Progenitor cell of endocrine pancreas (in vitro differentiated cells): Measurements from ENCODE around the gene DLX1. TPM values are rescaled to one million over a fixed set of nuclear protein-coding genes. Genes with fewer than 3 reads are reported as not detected.
A peak's percentile ranks its signal among the peaks of the same experiment; 100 is the strongest.

Experiments
- DNase-seq: peaks from one replicate; pipeline ENCODE4 v3.0.0; 2021; ENCODE audit warnings: low spot score; ENCODE audit not compliant: unreplicated experiment
- H3K27ac Mint-ChIP-seq: 2 replicates; pipeline ENCODE4 v1.8.0; 2021; ENCODE audit warnings: mild to moderate bottlenecking, moderate library complexity, mixed read lengths
- H3K27me3 Mint-ChIP-seq: 2 replicates; pipeline ENCODE4 v1.8.0; 2021; ENCODE audit warnings: mixed read lengths
- H3K36me3 Mint-ChIP-seq: 2 replicates; pipeline ENCODE4 v1.8.0; 2022; ENCODE audit warnings: mixed read lengths; ENCODE audit not compliant: insufficient read depth
- H3K4me1 Mint-ChIP-seq: 2 replicates; pipeline ENCODE4 v1.8.0; 2021; ENCODE audit warnings: low read depth, mixed read lengths
- H3K4me3 Mint-ChIP-seq: 2 replicates; pipeline ENCODE4 v1.8.0; 2021; ENCODE audit warnings: low read depth, mild to moderate bottlenecking, moderate library complexity, mixed read lengths
- H3K9me3 Mint-ChIP-seq: 2 replicates; pipeline ENCODE4 v1.8.0; 2021; ENCODE audit warnings: low read depth, mixed read lengths
- CTCF ChIP-seq: fragments of 200-600 bp; sonication (generic); IDR thresholded peaks from one replicate; pipeline ENCODE4 v1.5.0; 2021; ENCODE audit warnings: antibody characterized with exemption, mild to moderate bottlenecking; ENCODE audit not compliant: unreplicated experiment
- total RNA-seq: library from RNA; stranded (reverse); gene quantifications from 2 replicates; pipeline ENCODE4 v1.2.1, GENCODE V29; 2021

The DLX1 gene
- total RNA-seq, 1 donor from 2014 or later = 1.7 TPM

DNA sequence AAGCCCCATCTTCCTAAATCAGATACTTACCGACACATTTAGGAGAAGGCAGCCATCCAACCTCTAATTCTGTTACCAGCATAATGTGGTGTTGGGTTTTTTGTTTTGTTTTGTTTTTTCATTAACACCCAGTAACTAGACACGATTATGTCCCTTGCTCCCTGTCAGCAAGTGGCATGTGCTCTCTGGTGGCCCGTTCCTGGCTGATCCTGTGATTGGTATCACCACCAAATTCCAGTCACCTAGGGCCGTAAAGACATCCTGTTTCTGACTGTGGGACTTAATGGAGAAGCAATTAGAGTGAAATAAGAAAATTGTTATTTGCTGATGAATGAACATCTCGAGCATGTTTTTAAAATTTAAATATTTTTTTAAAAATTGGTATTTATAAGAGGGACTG is 5.9 kb upstream of the DLX1 start:
- TF ChIP-seq CTCF = no peak
- no peak for DNase-seq
- no peak overlapping the region for H3K4me3 Mint-ChIP-seq
- H3K27ac Mint-ChIP-seq = no peak overlapping the region
- H3K27me3 Mint-ChIP-seq = peaks cover 98% of the 10 kb centered on the region
- no peaks in the 10 kb centered on the region for H3K36me3 Mint-ChIP-seq
- H3K9me3 Mint-ChIP-seq = no peaks in the 10 kb centered on the region
- peaks cover 3% of the 10 kb centered on the region for H3K4me1 Mint-ChIP-seq

DNA sequence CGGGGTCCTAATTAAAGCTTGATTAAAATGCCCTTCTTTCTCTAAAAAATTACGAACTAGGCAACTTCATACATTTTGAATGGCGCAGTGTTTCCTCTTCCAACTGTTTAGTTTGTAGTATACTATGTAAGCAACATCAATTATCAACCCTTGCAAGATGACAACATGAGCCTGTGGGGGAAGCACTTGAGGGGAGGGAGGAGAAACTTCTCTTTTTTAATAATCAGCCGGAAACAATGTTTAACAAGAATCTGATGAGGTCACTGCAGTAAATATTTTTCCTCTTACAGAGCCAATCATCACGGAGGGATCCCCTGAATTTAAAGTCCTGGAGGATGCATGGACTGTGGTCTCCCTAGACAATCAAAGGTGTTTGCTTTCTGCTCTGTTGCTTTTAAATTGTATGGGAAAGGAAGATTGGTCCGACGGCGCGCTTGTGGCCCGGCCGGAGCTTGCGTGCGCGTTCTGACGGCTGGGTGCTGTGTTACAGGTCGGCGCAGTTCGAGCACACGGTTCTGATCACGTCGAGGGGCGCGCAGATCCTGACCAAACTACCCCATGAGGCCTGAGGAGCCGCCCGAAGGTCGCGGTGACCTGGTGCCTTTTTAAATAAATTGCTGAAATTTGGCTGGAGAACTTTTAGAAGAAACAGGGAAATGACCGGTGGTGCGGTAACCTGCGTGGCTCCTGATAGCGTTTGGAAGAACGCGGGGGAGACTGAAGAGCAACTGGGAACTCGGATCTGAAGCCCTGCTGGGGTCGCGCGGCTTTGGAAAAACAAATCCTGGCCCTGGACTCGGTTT is 5.3 kb upstream of the DLX1 start:
- no peak for TF ChIP-seq CTCF
- H3K27ac Mint-ChIP-seq = peak overlapping the region; percentile 73
- H3K27me3 Mint-ChIP-seq = peaks cover 98% of the 10 kb centered on the region
- no peak for DNase-seq
- no peak overlapping the region for H3K4me3 Mint-ChIP-seq
- H3K36me3 Mint-ChIP-seq = no peaks in the 10 kb centered on the region
- H3K9me3 Mint-ChIP-seq = no peaks in the 10 kb centered on the region
- H3K4me1 Mint-ChIP-seq = peaks cover 3% of the 10 kb centered on the region

DNA sequence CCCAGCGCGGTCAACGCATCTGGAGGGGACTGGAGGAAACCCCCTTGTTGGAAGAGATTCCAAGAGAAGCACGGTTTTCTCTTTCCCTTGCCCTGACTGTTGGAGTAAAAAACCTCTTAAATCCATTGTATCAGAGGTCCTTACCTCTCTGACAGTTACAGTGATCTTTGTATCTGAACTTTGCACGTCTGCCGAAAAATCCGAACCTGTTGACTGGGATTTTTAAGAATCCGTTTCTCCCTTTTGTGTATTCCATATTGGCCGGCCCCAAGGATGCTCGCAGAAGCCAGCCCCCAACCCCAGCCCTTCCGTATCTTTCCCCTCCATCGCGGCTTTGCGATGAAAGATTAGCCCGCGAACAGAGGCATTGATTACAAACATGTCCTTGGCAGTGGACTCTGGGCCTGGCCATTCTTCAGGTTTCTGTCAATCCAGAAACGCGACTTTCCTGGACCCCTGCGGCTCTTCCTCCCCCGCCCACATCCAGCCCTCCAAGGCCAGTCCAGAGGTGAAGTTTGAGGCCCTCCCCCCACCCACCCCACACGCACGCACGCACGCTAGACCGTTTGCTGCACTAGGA is 4.6 kb upstream of the DLX1 start:
- Mint-ChIP-seq H3K4me1 (peaks cover 9% of the 10 kb centered on the region), H3K27ac (peak overlapping the region; percentile 15), H3K9me3 (no peaks in the 10 kb centered on the region), H3K36me3 (no peaks in the 10 kb centered on the region), H3K27me3 (peaks cover 98% of the 10 kb centered on the region), H3K4me3 (no peak overlapping the region)
- no peak for DNase-seq
- no peak for TF ChIP-seq CTCF

DNA sequence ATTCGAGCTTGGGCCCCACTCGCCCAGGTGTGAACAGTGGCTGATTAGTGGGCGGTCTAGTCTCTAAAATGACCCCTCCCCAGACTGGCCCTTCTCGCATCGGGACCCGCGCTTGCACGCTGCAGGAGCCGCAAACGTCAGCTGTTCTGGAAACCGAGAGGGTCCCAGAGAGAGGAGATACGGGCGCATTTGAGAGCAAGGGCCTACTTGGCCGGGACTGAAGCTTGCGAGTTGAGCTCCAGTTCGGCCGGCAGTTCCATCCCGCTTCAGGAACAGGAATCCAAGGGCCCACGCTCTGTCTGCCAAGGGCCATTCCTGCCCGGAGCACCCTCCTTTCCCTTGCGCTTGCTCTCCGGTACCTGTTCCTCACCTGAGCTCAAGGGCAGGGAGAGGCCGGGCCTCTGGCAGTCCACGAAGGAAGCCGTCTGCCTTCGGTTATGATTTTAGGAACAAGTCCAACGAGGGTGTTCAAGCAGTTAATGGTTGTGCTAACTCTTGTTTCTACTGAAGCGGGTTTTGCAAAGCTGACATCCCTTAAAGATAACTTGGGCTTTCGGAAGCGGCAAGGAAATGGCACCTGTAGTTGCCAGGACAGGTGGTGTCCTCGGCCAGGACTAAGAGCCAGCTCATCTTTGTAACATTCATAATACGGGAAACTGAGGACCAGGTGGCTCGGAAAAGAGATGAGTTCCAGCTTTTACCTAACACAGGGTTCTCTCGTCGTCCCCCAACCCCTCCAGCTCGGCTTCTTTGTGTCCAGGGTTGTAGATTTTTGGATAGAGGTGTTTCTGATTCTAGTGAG is 3.9 kb upstream of the DLX1 start:
- no peak overlapping the region for H3K27ac Mint-ChIP-seq
- H3K27me3 Mint-ChIP-seq = peaks cover 98% of the 10 kb centered on the region
- no peaks in the 10 kb centered on the region for H3K36me3 Mint-ChIP-seq
- DNase-seq = no peak
- H3K4me3 Mint-ChIP-seq = no peak overlapping the region
- H3K4me1 Mint-ChIP-seq = peaks cover 10% of the 10 kb centered on the region
- TF ChIP-seq CTCF = no peak
- no peaks in the 10 kb centered on the region for H3K9me3 Mint-ChIP-seq

DNA sequence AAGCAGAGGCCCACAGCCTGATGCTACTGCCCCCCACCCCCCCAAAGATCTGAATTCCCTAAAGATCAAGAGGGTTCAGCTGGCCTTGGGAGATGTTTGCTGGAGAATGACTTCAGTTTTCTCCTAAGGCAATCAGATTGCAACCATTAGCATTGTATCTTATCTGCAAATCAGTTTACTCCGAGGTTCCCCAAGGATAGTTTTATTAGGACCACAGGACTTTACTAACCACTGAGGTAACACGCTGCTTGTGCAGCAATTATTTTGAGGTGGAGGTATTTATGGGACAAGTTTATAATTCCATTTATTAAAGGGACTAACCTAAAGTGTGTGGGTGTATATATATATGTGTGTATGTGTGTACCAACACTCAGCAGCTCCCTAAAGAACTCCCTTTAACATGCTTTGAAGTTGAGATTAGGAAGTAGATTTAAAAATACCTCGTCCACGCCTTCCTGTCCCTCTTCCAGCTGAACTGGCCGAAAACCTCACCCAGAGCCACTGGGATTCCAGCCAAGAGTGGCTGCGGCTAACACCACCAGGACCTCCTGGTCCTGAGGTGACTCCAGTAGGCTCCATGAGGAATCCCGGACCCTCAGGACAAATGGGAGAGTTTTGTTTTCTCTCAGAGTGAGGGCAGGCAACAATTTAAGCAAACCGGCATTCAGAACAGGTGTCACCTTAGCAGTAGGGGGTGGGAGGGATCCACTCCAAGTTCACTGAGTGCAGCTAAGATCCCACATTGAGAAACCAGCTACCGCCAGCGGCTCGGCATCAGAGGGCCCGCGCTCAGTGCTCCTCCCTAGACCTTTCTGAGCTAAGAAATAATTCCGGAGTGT is 3.0 kb upstream of the DLX1 start:
- Mint-ChIP-seq H3K9me3 (no peaks in the 10 kb centered on the region), H3K4me1 (peaks cover 13% of the 10 kb centered on the region), H3K36me3 (no peaks in the 10 kb centered on the region), H3K4me3 (no peak overlapping the region), H3K27ac (no peak overlapping the region), H3K27me3 (peaks cover 98% of the 10 kb centered on the region)
- TF ChIP-seq CTCF = no peak
- DNase-seq = no peak
